Aorta (tissue), 5 donors: ENCODE measurements around the gene DNAH8. TPM values are rescaled to one million over a fixed set of nuclear protein-coding genes. Genes with fewer than 3 reads are reported as not detected.

Source experiments
- ATAC-seq: fragments of 200-7000 bp; cut with Tn5 transposase; one replicate; pipeline ENCODE4 v1.9.1; 2022; ENCODE audit warnings: moderate library complexity; ENCODE audit not compliant: low FRiP score
- DNase-seq, 2 donors: peaks; one replicate each; pipeline ENCODE4 v3.0.0-alpha.2; 2020
- H3K27ac ChIP-seq, 2 donors: one replicate each; pipeline ENCODE4 v1.5.1; 2013; ENCODE audit warnings: low read length in 2 of 2, mild to moderate bottlenecking in 2 of 2, moderate library complexity in 2 of 2, control low read depth in 1 of 2, inconsistent platforms in 1 of 2, low read depth in 1 of 2
- H3K27me3 ChIP-seq, 2 donors: one replicate each; pipeline ENCODE4 v1.6.1; 2013; ENCODE audit warnings: control low read depth in 1 of 2, low read length in 1 of 2, mild to moderate bottlenecking in 1 of 2, moderate library complexity in 1 of 2; ENCODE audit not compliant: insufficient read depth in 2 of 2, control insufficient read depth in 1 of 2
- H3K36me3 ChIP-seq, 2 donors: one replicate each; pipeline ENCODE4 v1.6.1; 2013; ENCODE audit warnings: control low read depth in 1 of 2, low read length in 1 of 2, mild to moderate bottlenecking in 1 of 2; ENCODE audit not compliant: insufficient read depth in 2 of 2, control insufficient read depth in 1 of 2
- H3K4me1 ChIP-seq, 2 donors: one replicate each; pipeline ENCODE4 v1.6.1; 2013; ENCODE audit warnings: low read length in 2 of 2, control low read depth in 1 of 2, mild to moderate bottlenecking in 1 of 2, moderate library complexity in 1 of 2; ENCODE audit not compliant: insufficient read depth in 2 of 2, control insufficient read depth in 1 of 2
- H3K4me3 ChIP-seq, 2 donors: one replicate each; pipeline ENCODE4 v1.5.1; 2013; ENCODE audit warnings: low read length in 2 of 2, control low read depth in 1 of 2, mild to moderate bottlenecking in 1 of 2
- H3K9me3 ChIP-seq: one replicate; pipeline ENCODE4 v1.6.1; 2013; ENCODE audit warnings: mild to moderate bottlenecking, low read length; ENCODE audit not compliant: control insufficient read depth
- WGBS, 2 donors: extraction: QIAGEN DNeasy Blood & Tissue Kit; methylation state at CpG; one replicate each; pipeline ENCODE4 v1.1.7; 2013; 5-methylcytosine and 5-hydroxymethylcytosine counted together
- intact Hi-C, 2 donors: fragments of 100-400 bp; cut with DNase I; formaldehyde crosslinking; loops; one replicate each; pipeline versions ENCODE4 v1.14.2 to v1.15.0; 2022
- polyA plus RNA-seq, 2 donors: library from polyadenylated mRNA; stranded (reverse); fragments of 200-250 nt; gene quantifications; one replicate each; pipeline ENCODE4 v1.2.3, GENCODE V29; 2013
- total RNA-seq, 2 donors: library from RNA; stranded (reverse); fragmentation: NEBNext Ultra II Directional; extraction: Animal tissue kit (Norgen Biotek cat#: 25700); gene quantifications; one replicate each; pipeline ENCODE4 v1.2.1, GENCODE V29; 2021
- donor health status: healthy with polysubstance abuse.
- donor health status: Bipolar disorder and iron deficiency.
- donor health status: DM: no; HTN: no; CAD: no.
- donor health status: DM: no; HTN: no; CAD: no.
- donor health status: DM: yes; HTN: yes; CAD: no.

DNAH8 gene
- total and polyA plus RNA-seq, 4 donors = under 0.01 to 0.03 (median 0.03) TPM; not detected in 1

GRCh38 chr6:39026175-39026574 lies 311.1 kb downstream of the DNAH8 start:
- Histone ChIP-seq H3K27me3 (no peaks in the 10 kb centered on the region), H3K27ac (no peak overlapping the region), H3K4me1 (no peaks in the 10 kb centered on the region), H3K4me3 (no peak overlapping the region), H3K9me3 (no peaks in the 10 kb centered on the region), H3K36me3 (no peaks in the 10 kb centered on the region)
- intact Hi-C loops = no loop called here
- ATAC-seq (no peak), DNase-seq (no peak)
- 4 to 15% methylated on average over 3 of the region's 3 CpGs for WGBS, 2 donors

- intact Hi-C loops = no loop called here
- H3K27ac ChIP-seq = no peak overlapping the region
- ATAC-seq (peak; percentile 26), DNase-seq (no peak)
- H3K36me3 ChIP-seq = no peaks in the 10 kb centered on the region
- H3K4me3 ChIP-seq = no peak overlapping the region
- no peaks in the 10 kb centered on the region for H3K27me3 ChIP-seq
- H3K4me1 ChIP-seq = no peaks in the 10 kb centered on the region
- H3K9me3 ChIP-seq = no peaks in the 10 kb centered on the region
- 76 to 77% methylated on average over 13 of the region's 13 CpGs for WGBS, 2 donors
Observed at GRCh38 chr6:39029156-39030011, 314.3 kb downstream of the DNAH8 start.

GRCh38 chr6:39035681-39036080 lies 320.6 kb downstream of the DNAH8 start:
- DNase-seq = no peak
- 41 to 47% methylated on average over 9 of the region's 9 CpGs for WGBS, 2 donors
- Histone ChIP-seq H3K4me1 (no peaks in the 10 kb centered on the region), H3K27ac (no peak overlapping the region), H3K4me3 (no peak overlapping the region), H3K36me3 (no peaks in the 10 kb centered on the region), H3K27me3 (no peaks in the 10 kb centered on the region), H3K9me3 (no peaks in the 10 kb centered on the region)
- ATAC-seq = no peak
- intact Hi-C loops = no loop called here

- H3K27me3 ChIP-seq = no peaks in the 10 kb centered on the region
- no peaks in the 10 kb centered on the region for H3K4me1 ChIP-seq
- no peak overlapping the region for H3K4me3 ChIP-seq
- H3K9me3 ChIP-seq = peaks cover 3% of the 10 kb centered on the region
- DNase-seq (no peak), ATAC-seq (no peak)
- intact Hi-C loops = no loop called here
- H3K27ac ChIP-seq = no peak overlapping the region
- H3K36me3 ChIP-seq = no peaks in the 10 kb centered on the region
- 61 to 64% methylated on average over 4 of the region's 4 CpGs for WGBS, 2 donors
Observed at GRCh38 chr6:39037082-39037508, 322.0 kb downstream of the DNAH8 start.

- 52 to 53% methylated on average over 6 of the region's 6 CpGs for WGBS, 2 donors
- intact Hi-C loops = no loop called here
- Histone ChIP-seq H3K9me3 (peaks cover 3% of the 10 kb centered on the region), H3K4me1 (no peaks in the 10 kb centered on the region), H3K27me3 (no peaks in the 10 kb centered on the region), H3K36me3 (no peaks in the 10 kb centered on the region), H3K4me3 (no peak overlapping the region), H3K27ac (no peak overlapping the region)
- peak; percentile 16 for ATAC-seq
- no peak for DNase-seq
Observed at GRCh38 chr6:39037707-39038106, 322.6 kb downstream of the DNAH8 start.

GRCh38 chr6:39040080-39040673 lies 325.1 kb downstream of the DNAH8 start:
- WGBS, 2 donors = 78 to 84% methylated on average over 10 of the region's 10 CpGs
- no peak for DNase-seq
- H3K4me1 ChIP-seq = no peaks in the 10 kb centered on the region
- H3K36me3 ChIP-seq = no peaks in the 10 kb centered on the region
- no peak overlapping the region for H3K4me3 ChIP-seq
- intact Hi-C loops = no loop called here
- no peaks in the 10 kb centered on the region for H3K27me3 ChIP-seq
- H3K27ac ChIP-seq = no peak overlapping the region
- H3K9me3 ChIP-seq = peaks cover 3% of the 10 kb centered on the region
- no peak for ATAC-seq

GRCh38 chr6:39041072-39041471 lies 326.0 kb downstream of the DNAH8 start:
- Histone ChIP-seq H3K9me3 (peaks cover 3% of the 10 kb centered on the region), H3K4me3 (no peak overlapping the region), H3K27ac (no peak overlapping the region), H3K4me1 (no peaks in the 10 kb centered on the region), H3K27me3 (no peaks in the 10 kb centered on the region), H3K36me3 (no peaks in the 10 kb centered on the region)
- intact Hi-C loops = no loop called here
- WGBS, 2 donors = 33 to 62% methylated on average over 2 of the region's 2 CpGs
- no peak for ATAC-seq
- DNase-seq = no peak

GRCh38 chr6:39043776-39044175 lies 328.7 kb downstream of the DNAH8 start:
- no peak for DNase-seq
- no peaks in the 10 kb centered on the region for H3K27me3 ChIP-seq
- H3K36me3 ChIP-seq = no peaks in the 10 kb centered on the region
- 67 to 72% methylated on average over 3 of the region's 3 CpGs for WGBS, 2 donors
- no peaks in the 10 kb centered on the region for H3K4me1 ChIP-seq
- no peak for ATAC-seq
- H3K27ac ChIP-seq = no peak overlapping the region
- intact Hi-C loops = no loop called here
- H3K9me3 ChIP-seq = peaks cover 3% of the 10 kb centered on the region
- no peak overlapping the region for H3K4me3 ChIP-seq

GRCh38 chr6:39044181-39044580 lies 329.1 kb downstream of the DNAH8 start:
- WGBS, 2 donors = 74 to 82% methylated on average over 4 of the region's 4 CpGs
- Histone ChIP-seq H3K4me3 (no peak overlapping the region), H3K27ac (no peak overlapping the region), H3K4me1 (no peaks in the 10 kb centered on the region), H3K27me3 (no peaks in the 10 kb centered on the region), H3K9me3 (peaks cover 3% of the 10 kb centered on the region), H3K36me3 (no peaks in the 10 kb centered on the region)
- intact Hi-C loops = no loop called here
- no peak for DNase-seq
- no peak for ATAC-seq
